MV-4-11 (cell line): ENCODE data around the gene GOPC.

Experiments used
- DNase-seq: peaks from one replicate; lab custom pipeline; 2025; lab: John Stamatoyannopoulos, UW

GOPC gene

GRCh38 chr6:117513778-117514365, 88.4 kb downstream of the GOPC start:
- DNase-seq, result no peak

- DNase-seq, result no peak
Measured at GRCh38 chr6:117512987-117513573, 89.2 kb downstream of the GOPC start.

- no peak for DNase-seq
Measured at GRCh38 chr6:117512056-117512828, 90.1 kb downstream of the GOPC start.
